G401 (cell line): Measurements from ENCODE around the gene TMEM273. TPM values are rescaled to one million over a fixed set of nuclear protein-coding genes. Genes with fewer than 3 reads are reported as not detected.

Experiments used
- DNase-seq: peaks from one replicate; pipeline ENCODE4 v3.0.0-alpha.2; 2015; ENCODE audit warnings: low spot score
- in situ Hi-C: cut with HindIII; loops from 2 replicates; pipeline ENCODE4 v1.10.0; 2016; ENCODE audit warnings: low sequenced_read_pairs, mixed read lengths
- total RNA-seq: library from RNA; depleted of rRNA; stranded (reverse); fragments of >200 nt; shearing (Covaris generic); gene quantifications from 2 replicates; pipeline ENCODE4 v1.2.3, GENCODE V29; 2014; rRNA removed

TMEM273 gene
- not detected in 2 replicates for total RNA-seq

- in situ Hi-C loops: no loop called here
Measured at GRCh38 chr10:49187950-49188761, at the start of gene TMEM273. TMEM273 (minus strand) TSS chr10:49188391; CDS start chr10:49188336, 55 bp downstream.

GRCh38 chr10:49237985-49238384 lies 49.8 kb upstream of the TMEM273 start:
- DNase-seq: no peak
- in situ Hi-C loops: no loop called here

More at GRCh38 chr10:49187950-49188761, at the start of gene TMEM273:
- DNase-seq: peak; percentile 16

GRCh38 chr10:49235392-49235791 lies 47.2 kb upstream of the TMEM273 start:
- DNase-seq: no peak
- in situ Hi-C loops: no loop called here

GRCh38 chr10:49231086-49231820 lies 43.1 kb upstream of the TMEM273 start:
- in situ Hi-C loops: no loop called here
- no peak for DNase-seq

GRCh38 chr10:49230004-49230403 lies 41.8 kb upstream of the TMEM273 start:
- no peak for DNase-seq
- in situ Hi-C loops: no loop called here

GRCh38 chr10:49228677-49229076 lies 40.5 kb upstream of the TMEM273 start:
- in situ Hi-C loops: no loop called here
- DNase-seq: no peak

- in situ Hi-C loops: no loop called here
Measured at GRCh38 chr10:49227406-49227805, 39.2 kb upstream of the TMEM273 start.

GRCh38 chr10:49226594-49226993 lies 38.4 kb upstream of the TMEM273 start:
- in situ Hi-C loops: no loop called here
- no peak for DNase-seq

More at GRCh38 chr10:49227406-49227805, 39.2 kb upstream of the TMEM273 start:
- no peak for DNase-seq

GRCh38 chr10:49225218-49225876 lies 37.2 kb upstream of the TMEM273 start:
- no peak for DNase-seq
- in situ Hi-C loops: no loop called here

- in situ Hi-C loops: no loop called here
- no peak for DNase-seq
Measured at GRCh38 chr10:49223205-49223604, 35.0 kb upstream of the TMEM273 start.

- in situ Hi-C loops: no loop called here
- DNase-seq: no peak
Measured at GRCh38 chr10:49222170-49222569, 34.0 kb upstream of the TMEM273 start.

- DNase-seq: no peak
- in situ Hi-C loops: no loop called here
Measured at GRCh38 chr10:49220679-49221078, 32.5 kb upstream of the TMEM273 start.

- in situ Hi-C loops: no loop called here
- DNase-seq: no peak
Measured at GRCh38 chr10:49220031-49220430, 31.8 kb upstream of the TMEM273 start.

- in situ Hi-C loops: no loop called here
- no peak for DNase-seq
Measured at GRCh38 chr10:49219248-49219647, 31.1 kb upstream of the TMEM273 start.

GRCh38 chr10:49218480-49218879 lies 30.3 kb upstream of the TMEM273 start:
- in situ Hi-C loops: no loop called here

GRCh38 chr10:49217645-49218044 lies 29.5 kb upstream of the TMEM273 start:
- in situ Hi-C loops: no loop called here
- DNase-seq: no peak

More at GRCh38 chr10:49218480-49218879, 30.3 kb upstream of the TMEM273 start:
- no peak for DNase-seq

- no peak for DNase-seq
- in situ Hi-C loops: no loop called here
Measured at GRCh38 chr10:49213211-49213610, 25.0 kb upstream of the TMEM273 start.

- DNase-seq: no peak
- in situ Hi-C loops: no loop called here
Measured at GRCh38 chr10:49212783-49213182, 24.6 kb upstream of the TMEM273 start.

GRCh38 chr10:49212076-49212475 lies 23.9 kb upstream of the TMEM273 start:
- in situ Hi-C loops: no loop called here
- no peak for DNase-seq

- in situ Hi-C loops: no loop called here
- no peak for DNase-seq
Measured at GRCh38 chr10:49208996-49209395, 20.8 kb upstream of the TMEM273 start.
